OCI-M1 (cell line): Measurements from ENCODE around the gene STMN3.
"Not testable (repeated sequence)": the region's sequence is repeated elsewhere in the genome, so short reads cannot be mapped to it uniquely, and the experiment has no call there.

Source experiments
- DNase-seq: peaks from one replicate; lab custom pipeline; 2025; lab: John Stamatoyannopoulos, UW

Gene STMN3

GRCh38 chr20:63635431-63636141 is 17.6 kb downstream of the STMN3 start:
- no peak for DNase-seq

- DNase-seq = no peak
Observed at GRCh38 chr20:63633732-63634131, 19.5 kb downstream of the STMN3 start.

GRCh38 chr20:63631426-63631825 is 21.8 kb downstream of the STMN3 start:
- not testable (repeated sequence) for DNase-seq

- not testable (repeated sequence) for DNase-seq
Observed at GRCh38 chr20:63630956-63631355, 22.3 kb downstream of the STMN3 start.

- DNase-seq = peak; percentile 94
Observed at GRCh38 chr20:63628246-63628975, 24.8 kb downstream of the STMN3 start.

GRCh38 chr20:63627751-63628245 is 25.4 kb downstream of the STMN3 start:
- no peak for DNase-seq

GRCh38 chr20:63627129-63627750 is 26.0 kb downstream of the STMN3 start:
- peak; percentile 96 for DNase-seq

GRCh38 chr20:63626424-63627128 is 26.6 kb downstream of the STMN3 start, which contains the start of gene GMEB2:
Gene GMEB2, minus strand, starts transcription at chr20:63627101. Its CDS starts 7,704 bp downstream, at chr20:63619397.
- DNase-seq = peak; percentile 87

- peak; percentile 33 for DNase-seq
Observed at GRCh38 chr20:63625771-63626423, 27.3 kb downstream of the STMN3 start.

- DNase-seq = peak; percentile 19
Observed at GRCh38 chr20:63624486-63624885, 28.7 kb downstream of the STMN3 start.

- DNase-seq = no peak
Observed at GRCh38 chr20:63622732-63623131, 30.5 kb downstream of the STMN3 start.

GRCh38 chr20:63622096-63622495 is 31.1 kb downstream of the STMN3 start:
- no peak for DNase-seq

- no peak for DNase-seq
Observed at GRCh38 chr20:63620991-63621390, 32.2 kb downstream of the STMN3 start.

GRCh38 chr20:63619505-63619904 is 33.7 kb downstream of the STMN3 start:
- no peak for DNase-seq

- DNase-seq = no peak
Observed at GRCh38 chr20:63619086-63619485, 34.1 kb downstream of the STMN3 start.

GRCh38 chr20:63618291-63618980 is 34.8 kb downstream of the STMN3 start:
- no peak for DNase-seq

GRCh38 chr20:63617876-63618265 is 35.4 kb downstream of the STMN3 start:
- DNase-seq = no peak

GRCh38 chr20:63617092-63617875 is 35.9 kb downstream of the STMN3 start:
- DNase-seq = no peak

- DNase-seq = not testable (repeated sequence)
Observed at GRCh38 chr20:63613863-63614594, 39.2 kb downstream of the STMN3 start.
